Spleen (tissue), 11 donors: ENCODE results near the gene XIRP2. TPM values are rescaled to one million over a fixed set of nuclear protein-coding genes. Genes with fewer than 3 reads are reported as not detected.

ENCODE experiments used
- DNase-seq: peaks from one replicate; pipeline ENCODE4 v3.0.0-alpha.2; 2020
- H3K27ac ChIP-seq, 8 donors: fragments of 200-600 bp; sonication (generic) in 7 of 8; 1 replicate in 4 of 8; 2 replicates in 4 of 8; pipeline versions ENCODE4 v1.5.0 to v1.8.0; 2016 to 2021; ENCODE audit warnings: inconsistent platforms in 4 of 8, mild to moderate bottlenecking in 4 of 8, moderate library complexity in 1 of 8
- H3K27me3 ChIP-seq, 7 donors: fragments of 200-600 bp; sonication (generic) in 6 of 7; replicated peaks in 1 of 7; 1 replicate in 4 of 7; 2 replicates in 3 of 7; pipeline versions ENCODE4 v1.5.0 to v1.8.0; 2016 to 2021; ENCODE audit warnings: inconsistent platforms in 3 of 7, mild to moderate bottlenecking in 1 of 7
- H3K36me3 ChIP-seq, 6 donors: fragments of 200-600 bp; sonication (generic) in 5 of 6; 1 replicate in 4 of 6; 2 replicates in 2 of 6; pipeline versions ENCODE4 v1.5.0 to v1.8.0; 2016 to 2021; ENCODE audit warnings: inconsistent platforms in 2 of 6
- H3K4me1 ChIP-seq, 6 donors: fragments of 200-600 bp; sonication (generic) in 5 of 6; 1 replicate in 3 of 6; 2 replicates in 3 of 6; pipeline versions ENCODE4 v1.5.0 to v1.8.0; 2016 to 2021; ENCODE audit warnings: inconsistent platforms in 3 of 6
- H3K4me3 ChIP-seq, 8 donors: fragments of 200-600 bp; sonication (generic) in 7 of 8; 1 replicate in 4 of 8; 2 replicates in 4 of 8; pipeline versions ENCODE4 v1.5.0 to v1.8.0; 2016 to 2021; ENCODE audit warnings: inconsistent platforms in 4 of 8, mild to moderate bottlenecking in 4 of 8, moderate library complexity in 2 of 8
- H3K9me3 ChIP-seq, 8 donors: fragments of 200-600 bp; sonication (generic) in 7 of 8; 1 replicate in 4 of 8; 2 replicates in 4 of 8; pipeline versions ENCODE4 v1.5.0 to v1.8.0; 2016 to 2021; ENCODE audit warnings: inconsistent platforms in 4 of 8
- CTCF ChIP-seq, 11 experiments: fragments of 200-600 bp in 7 of 11; fragments of 450-650 bp in 4 of 11; sonication (generic) in 4 of 11; IDR thresholded peaks in 8 of 11; conservative IDR thresholded peaks in 3 of 11; 1 replicate in 7 of 11; 2 replicates in 4 of 11; pipeline versions ENCODE4 v1.4.0 to v1.8.0; 2016 to 2021; ENCODE audit warnings: antibody characterized with exemption in 11 of 11, inconsistent platforms in 4 of 11, mild to moderate bottlenecking in 1 of 11
- POLR2A ChIP-seq, 3 donors: fragments of 450-650 bp; IDR thresholded peaks; one replicate each; pipeline ENCODE4 v1.5.1; 2017; ENCODE audit warnings: antibody characterized with exemption in 3 of 3, mild to moderate bottlenecking in 1 of 3
- POLR2AphosphoS5 ChIP-seq, 3 donors: sonication (generic); formaldehyde crosslinking; IDR thresholded peaks; one replicate each; pipeline ENCODE4 v1.5.1; 2017; ENCODE audit warnings: antibody characterized with exemption in 3 of 3
- WGBS, 5 donors: extraction: QIAGEN DNeasy Blood & Tissue Kit in 3 of 5; methylation state at CpG; one replicate each; pipeline versions ENCODE4 v1.1.5 to v1.1.7; 2013 to 2018; 5-methylcytosine and 5-hydroxymethylcytosine counted together
- intact Hi-C: fragments of 100-400 bp; cut with DNase I; formaldehyde crosslinking; loops from one replicate; pipeline ENCODE4 v1.15.0; 2023; ENCODE audit warnings: low total_unique reads
- polyA plus RNA-seq, 3 donors: library from polyadenylated mRNA; stranded (reverse); fragments of 200-250 nt; gene quantifications; one replicate each; pipeline ENCODE4 v1.2.1, GENCODE V29; 2013
- total RNA-seq, 7 donors: library from RNA; depleted of rRNA in 3 of 7; stranded (reverse); fragments of >200 nt in 3 of 7; fragmentation: NEBNext Ultra II Directional in 4 of 7; extraction: Animal tissue kit (Norgen Biotek cat#: 25700) in 4 of 7; gene quantifications; one replicate each; pipeline versions ENCODE4 v1.1.0 to v1.2.1, GENCODE V29; 2016 to 2021
- donor health status: healthy with polysubstance abuse.
- donor health status: DM: no; HTN: no; CAD: no; lungs with moderate emphysema.
- donor health status: DM: no; HTN: no; CAD: no.
- donor health status: Bipolar disorder and iron deficiency.
- donor health status: healthy.
- donor health status: DM: no; HTN: no; CAD: no.
- donor health status: DM: yes; HTN: yes; CAD: no.

XIRP2 gene
- total and polyA plus RNA-seq, 10 donors, result 0.10 to 3.2 (median 0.47) TPM

- intact Hi-C loops, result no loop called here
- TF ChIP-seq CTCF (IDR thresholded peaks at IDR 0.05 in 8 of 11, conservative IDR thresholded peaks at IDR 0.05 in 3 of 11) (no peak), POLR2AphosphoS5 (IDR thresholded peaks at IDR 0.05) (no peak), POLR2A (IDR thresholded peaks at IDR 0.05) (no peak)
- Histone ChIP-seq H3K4me1 (no peaks in the 10 kb centered on the region), H3K27me3 (no peaks in the 10 kb centered on the region), H3K9me3 (peaks cover 0 to 10% (median 0%) of the 10 kb centered on the region in 8 donors), H3K27ac (no peak overlapping the region), H3K4me3 (no peak overlapping the region), H3K36me3 (no peaks in the 10 kb centered on the region)
- no peak for DNase-seq
- 91 to 96% (median 92%) methylated on average over 1 of the region's 1 CpG for WGBS, 5 donors
Measured at GRCh38 chr2:166942377-166942776, 54.1 kb downstream of the XIRP2 start.

- H3K36me3 ChIP-seq, result no peaks in the 10 kb centered on the region
- no peaks in the 10 kb centered on the region for H3K4me1 ChIP-seq
- no peak overlapping the region for H3K4me3 ChIP-seq
- H3K27me3 ChIP-seq, result no peaks in the 10 kb centered on the region
- no peak for DNase-seq
- H3K27ac ChIP-seq, result no peak overlapping the region
- 92 to 100% (median 100%) methylated on average over 1 of the region's 1 CpG for WGBS, 5 donors
- H3K9me3 ChIP-seq, result peaks cover 0 to 10% (median 0%) of the 10 kb centered on the region in 8 donors
- intact Hi-C loops, result no loop called here
- TF ChIP-seq POLR2AphosphoS5 (IDR thresholded peaks at IDR 0.05) (no peak), CTCF (IDR thresholded peaks at IDR 0.05 in 8 of 11, conservative IDR thresholded peaks at IDR 0.05 in 3 of 11) (no peak), POLR2A (IDR thresholded peaks at IDR 0.05) (no peak)
Measured at GRCh38 chr2:166944909-166945308, 56.6 kb downstream of the XIRP2 start.

- H3K36me3 ChIP-seq, result no peaks in the 10 kb centered on the region
- no peaks in the 10 kb centered on the region for H3K4me1 ChIP-seq
- DNase-seq, result no peak
- no peaks in the 10 kb centered on the region for H3K9me3 ChIP-seq
- H3K27ac ChIP-seq, result no peak overlapping the region
- TF ChIP-seq CTCF (IDR thresholded peaks at IDR 0.05 in 8 of 11, conservative IDR thresholded peaks at IDR 0.05 in 3 of 11) (no peak), POLR2AphosphoS5 (IDR thresholded peaks at IDR 0.05) (no peak), POLR2A (IDR thresholded peaks at IDR 0.05) (no peak)
- intact Hi-C loops, result no loop called here
- WGBS, 5 donors, result 27 to 34% (median 30%) methylated on average over 3 of the region's 3 CpGs
- H3K4me3 ChIP-seq, result no peak overlapping the region
- no peaks in the 10 kb centered on the region for H3K27me3 ChIP-seq
Measured at GRCh38 chr2:166957686-166958085, 69.4 kb downstream of the XIRP2 start.

- H3K4me3 ChIP-seq, result no peak overlapping the region
- no peaks in the 10 kb centered on the region for H3K27me3 ChIP-seq
- intact Hi-C loops, result no loop called here
- no peaks in the 10 kb centered on the region for H3K36me3 ChIP-seq
- WGBS, 5 donors, result 67 to 78% (median 73%) methylated on average over 4 of the region's 4 CpGs
- H3K9me3 ChIP-seq, result no peaks in the 10 kb centered on the region
- DNase-seq, result no peak
- H3K4me1 ChIP-seq, result no peaks in the 10 kb centered on the region
- no peak overlapping the region for H3K27ac ChIP-seq
- no peak for TF ChIP-seq POLR2AphosphoS5 (IDR thresholded peaks at IDR 0.05)
- TF ChIP-seq POLR2A (IDR thresholded peaks at IDR 0.05), result no peak
- TF ChIP-seq CTCF (IDR thresholded peaks at IDR 0.05 in 8 of 11, conservative IDR thresholded peaks at IDR 0.05 in 3 of 11), result no peak
Measured at GRCh38 chr2:166958986-166959481, 70.8 kb downstream of the XIRP2 start.
